IMR-90 (cell line): ENCODE results near the gene C7orf57.

Experiments used
- CTCF ChIP-seq: conservative IDR thresholded peaks from 2 replicates; pipeline ENCODE4 v1.5.1; 2012; ENCODE audit warnings: mild to moderate bottlenecking, low read depth, low read length, improper control_type of control experiment
- ELK1 ChIP-seq: fragments of 150-350 bp; IDR thresholded peaks from 2 replicates; pipeline ENCODE4 v1.6.1; 2016; ENCODE audit warnings: low read depth, mild to moderate bottlenecking, low read length, moderate library complexity, borderline replicate concordance
- MAFK ChIP-seq: IDR thresholded peaks from 2 replicates; pipeline ENCODE4 v1.6.1; 2012; ENCODE audit warnings: low read depth, low read length, improper control_type of control experiment
- RAD21 ChIP-seq: IDR thresholded peaks from 2 replicates; pipeline ENCODE4 v1.6.1; 2012; ENCODE audit warnings: low read length, improper control_type of control experiment

GRCh38 chr7:48077423-48077822 lies 42.1 kb downstream of the C7orf57 start:
- no peak for TF ChIP-seq RAD21
- no peak for TF ChIP-seq CTCF
- TF ChIP-seq MAFK, result no peak
- TF ChIP-seq ELK1, result no peak
